ENCODE measurements around the gene GPR107. TPM values are rescaled to one million over a fixed set of nuclear protein-coding genes. Genes with fewer than 3 reads are reported as not detected.

GPR107 gene
- total and polyA plus RNA-seq, 2 of the 8 experiments (the other 6 are each of a cell fraction or from before 2014, with no cell fraction given): 19.3 to 30.7 TPM

- no peak for TF ChIP-seq MAFK (IDR thresholded peaks at IDR 0.05; ENCODE audit: low read depth, low read length)
- TF ChIP-seq RNF2 (IDR thresholded peaks at IDR 0.05; ENCODE audit: borderline replicate concordance, low read depth, low read length, missing control alignments, poor library complexity, severe bottlenecking): no peak
- no peak for TF ChIP-seq HDAC6 (IDR thresholded peaks at IDR 0.05; ENCODE audit: low read depth, low read length)
These were observed 85.1 kb downstream of the GPR107 start (continued) for GRCh38 chr9:130138791-130139190.
